Stimulated activated CD4-positive, alpha-beta T cell treated with anti-CD3 and anti-CD28 coated beads, Interleukin-12 subunit alpha, Interleukin-12 subunit beta, amount 100 ng/mL, for 24 hours (primary cell): ENCODE measurements around the gene ELMO1.
A peak's percentile ranks its signal among the peaks of the same experiment; 100 is the strongest.

ENCODE experiments used
- DNase-seq, 2 experiments: peaks; one replicate each; pipeline ENCODE4 v3.0.0-alpha.2; 2020; ENCODE audit warnings: low read depth in 2 of 2

Gene ELMO1

GRCh38 chr7:37344886-37345579 lies 103.6 kb downstream of the ELMO1 start:
- DNase-seq = no peak

GRCh38 chr7:37342688-37343471 lies 105.8 kb downstream of the ELMO1 start:
- DNase-seq = peak; percentile 49 to 53

- DNase-seq = no peak
Measured at GRCh38 chr7:37342176-37342687, 106.4 kb downstream of the ELMO1 start.

- no peak for DNase-seq
Measured at GRCh38 chr7:37341033-37341630, 107.5 kb downstream of the ELMO1 start.

GRCh38 chr7:37338966-37339365 lies 109.7 kb downstream of the ELMO1 start:
- no peak for DNase-seq

- no peak for DNase-seq
Measured at GRCh38 chr7:37337522-37337921, 111.1 kb downstream of the ELMO1 start.

GRCh38 chr7:37336259-37336658 lies 112.4 kb downstream of the ELMO1 start:
- DNase-seq = no peak

- DNase-seq = no peak
Measured at GRCh38 chr7:37333075-37333474, 115.6 kb downstream of the ELMO1 start.

GRCh38 chr7:37332243-37333016 lies 116.2 kb downstream of the ELMO1 start:
- DNase-seq = no peak

GRCh38 chr7:37330775-37331174 lies 117.9 kb downstream of the ELMO1 start:
- no peak for DNase-seq

- no peak for DNase-seq
Measured at GRCh38 chr7:37329940-37330339, 118.7 kb downstream of the ELMO1 start.

GRCh38 chr7:37327288-37327687 lies 121.4 kb downstream of the ELMO1 start:
- no peak for DNase-seq

GRCh38 chr7:37323966-37324365 lies 124.7 kb downstream of the ELMO1 start:
- no peak for DNase-seq

GRCh38 chr7:37322831-37323230 lies 125.8 kb downstream of the ELMO1 start:
- no peak for DNase-seq

GRCh38 chr7:37320848-37321468 lies 127.7 kb downstream of the ELMO1 start:
- DNase-seq = no peak

- DNase-seq = no peak
Measured at GRCh38 chr7:37320140-37320847, 128.4 kb downstream of the ELMO1 start.

- no peak for DNase-seq
Measured at GRCh38 chr7:37318541-37318940, 130.1 kb downstream of the ELMO1 start.

GRCh38 chr7:37315772-37316715 lies 132.6 kb downstream of the ELMO1 start:
- DNase-seq = no peak

- no peak for DNase-seq
Measured at GRCh38 chr7:37312608-37313007, 136.1 kb downstream of the ELMO1 start.

- peak in 1 of 2 experiments; percentile 13 for DNase-seq
Measured at GRCh38 chr7:37311355-37311754, 137.3 kb downstream of the ELMO1 start.
